Measurements from ENCODE around the gene KIFC1. TPM values are rescaled to one million over a fixed set of nuclear protein-coding genes. Genes with fewer than 3 reads are reported as not detected.

KIFC1 gene
- total and polyA plus RNA-seq, 2 experiments from 2014 or later: 4.0 to 14.4 TPM

DNA sequence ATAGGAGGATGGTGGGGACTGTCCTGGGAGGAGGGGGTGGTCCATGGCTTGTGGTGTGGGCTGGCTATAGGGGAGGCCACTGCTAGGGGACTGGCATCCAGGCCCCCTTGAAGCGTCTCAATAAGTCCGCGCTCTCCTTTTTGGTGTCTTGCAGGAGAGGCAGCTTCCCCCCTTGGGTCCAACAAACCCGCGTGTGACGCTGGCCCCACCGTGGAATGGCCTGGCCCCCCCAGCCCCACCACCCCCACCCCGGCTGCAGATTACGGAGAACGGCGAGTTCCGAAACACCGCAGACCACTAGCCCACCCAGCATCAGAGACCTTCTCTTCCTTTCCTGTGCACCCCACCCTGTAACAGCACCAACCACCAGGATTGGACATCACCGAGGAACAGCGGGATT is 60.0 kb downstream of the KIFC1 start:
- Histone ChIP-seq H3K4me3 (no peak overlapping the region), H3K9ac (no peak overlapping the region), H4K20me1 (ENCODE audit: insufficient read depth) (no peaks in the 10 kb centered on the region), H3K27me3 (replicated peaks; ENCODE audit: insufficient read depth) (no peaks in the 10 kb centered on the region), H3K9me3 (ENCODE audit: low read depth) (no peaks in the 10 kb centered on the region), H3F3A (ENCODE audit: insufficient read depth) (peaks cover 15% of the 10 kb centered on the region), H3K27ac (no peak overlapping the region), H3K79me2 (ENCODE audit: insufficient read depth) (peaks cover 26% of the 10 kb centered on the region), H3K36me3 (ENCODE audit: low read depth) (no peaks in the 10 kb centered on the region), H3K4me2 (ENCODE audit: unreplicated experiment) (no peak overlapping the region), H3K4me1 (ENCODE audit: insufficient read depth) (peaks cover 4% of the 10 kb centered on the region; the same call in 1 of the 2 replicates), H2AFZ (no peak overlapping the region), H3K9me2 (ENCODE audit: insufficient read depth) (no peaks in the 10 kb centered on the region)
- TF ChIP-seq EZH2 (IDR thresholded peaks at IDR 0.05; ENCODE audit: insufficient read depth, poor library complexity, severe bottlenecking): no peak
- TF ChIP-seq EZH2phosphoT487 (IDR thresholded peaks at IDR 0.05; ENCODE audit: insufficient read depth, low read depth): no peak
- no peak for DNase-seq
- in situ Hi-C loops (cut with MboI): no loop called here
- WGBS, 2 experiments (ENCODE audit: low coverage in 1 of 2, low lambda C conversion rate in 2 of 2, missing lambda C conversion rate in 2 of 2): 90 to 94% methylated on average over 12 to 15 of the region's 15 CpGs

DNA sequence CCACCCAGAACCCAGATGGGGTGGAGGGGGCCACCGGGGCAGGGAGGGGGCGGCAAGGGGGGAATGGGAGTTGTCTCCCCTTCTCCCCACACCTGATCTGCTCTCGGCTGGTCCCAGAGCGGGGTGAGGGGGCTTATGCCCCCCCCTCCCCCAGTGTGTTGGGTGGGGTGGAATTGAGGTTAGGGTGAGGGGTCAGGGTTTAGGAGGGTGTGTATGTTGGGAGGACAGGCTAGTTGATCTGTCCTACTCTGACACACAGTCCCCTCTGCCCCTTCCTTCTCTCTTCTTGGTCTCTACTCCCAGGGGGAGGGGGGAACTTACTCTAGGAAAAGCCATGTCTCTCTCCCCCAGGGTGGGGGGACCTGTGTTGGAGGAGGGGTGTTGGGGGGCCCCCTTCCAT is 60.9 kb downstream of the KIFC1 start:
- no peaks in the 10 kb centered on the region for H3K27me3 ChIP-seq (replicated peaks; ENCODE audit: insufficient read depth)
- H3K79me2 ChIP-seq (ENCODE audit: insufficient read depth): peaks cover 26% of the 10 kb centered on the region
- no peak overlapping the region for H3K9ac ChIP-seq
- no peak overlapping the region for H3K27ac ChIP-seq
- H3K4me2 ChIP-seq (ENCODE audit: unreplicated experiment): no peak overlapping the region
- peaks cover 4% of the 10 kb centered on the region; the same call in 1 of the 2 replicates for H3K4me1 ChIP-seq (ENCODE audit: insufficient read depth)
- no peaks in the 10 kb centered on the region for H3K9me3 ChIP-seq (ENCODE audit: low read depth)
- no peaks in the 10 kb centered on the region for H4K20me1 ChIP-seq (ENCODE audit: insufficient read depth)
- in situ Hi-C loops (cut with MboI): no loop called here
- no peak for DNase-seq
- H3K4me3 ChIP-seq: no peak overlapping the region
- no peak for TF ChIP-seq EZH2 (IDR thresholded peaks at IDR 0.05; ENCODE audit: insufficient read depth, poor library complexity, severe bottlenecking)
- WGBS, 2 experiments (ENCODE audit: low coverage in 1 of 2, low lambda C conversion rate in 2 of 2, missing lambda C conversion rate in 2 of 2): 79% methylated on average over 4 of the region's 4 CpGs; no CpG with 5 or more reads in 1 of the 2 experiments
- no peaks in the 10 kb centered on the region for H3K9me2 ChIP-seq (ENCODE audit: insufficient read depth)
- H2AFZ ChIP-seq: no peak overlapping the region
- no peaks in the 10 kb centered on the region for H3K36me3 ChIP-seq (ENCODE audit: low read depth)
- H3F3A ChIP-seq (ENCODE audit: insufficient read depth): peaks cover 15% of the 10 kb centered on the region

DNA sequence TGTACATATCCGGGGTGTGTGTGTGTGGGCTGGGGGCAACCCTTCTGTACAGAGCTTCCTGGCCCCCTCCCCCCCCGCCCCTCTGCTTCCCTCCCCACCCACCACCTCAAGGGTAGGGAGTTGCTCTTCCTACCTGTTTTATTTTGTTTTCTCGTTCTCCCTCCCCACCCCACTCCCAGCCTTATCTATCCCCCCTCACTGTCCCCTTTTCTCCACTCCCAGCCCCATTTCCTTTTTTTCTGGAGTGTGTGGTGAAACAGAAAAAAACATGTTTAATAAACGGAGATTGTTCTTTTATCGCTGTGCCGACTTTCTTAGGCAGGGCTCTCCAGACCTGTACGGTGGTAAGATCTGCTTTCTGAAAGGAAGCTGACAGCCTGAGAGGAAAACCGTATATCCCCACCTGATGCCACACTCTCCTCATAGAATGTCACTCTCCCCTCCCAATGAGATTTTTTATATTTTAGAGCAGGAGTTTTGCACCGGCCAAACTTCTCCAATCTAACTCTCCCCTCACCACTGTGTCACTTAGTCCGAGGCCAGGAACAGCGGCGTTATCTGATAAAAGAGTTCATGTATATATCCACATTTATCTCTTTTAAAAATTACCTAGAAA is 61.9 kb downstream of the KIFC1 start:
- Histone ChIP-seq H3K27me3 (replicated peaks; ENCODE audit: insufficient read depth) (no peaks in the 10 kb centered on the region), H3K9me3 (ENCODE audit: low read depth) (no peaks in the 10 kb centered on the region), H3K4me2 (ENCODE audit: unreplicated experiment) (peak overlapping the region; percentile 98), H3K36me3 (ENCODE audit: low read depth) (no peaks in the 10 kb centered on the region), H3K79me2 (ENCODE audit: insufficient read depth) (peaks cover 26% of the 10 kb centered on the region), H3K27ac (peak overlapping the region; percentile 10), H3K4me1 (ENCODE audit: insufficient read depth) (peaks cover 4% of the 10 kb centered on the region; the same call in 1 of the 2 replicates), H3F3A (ENCODE audit: insufficient read depth) (peaks cover 15% of the 10 kb centered on the region), H3K9ac (peak overlapping the region; percentile 84), H3K9me2 (ENCODE audit: insufficient read depth) (no peaks in the 10 kb centered on the region), H4K20me1 (ENCODE audit: insufficient read depth) (no peaks in the 10 kb centered on the region), H2AFZ (peak overlapping the region; percentile 83), H3K4me3 (peak overlapping the region; percentile 87)
- peak; percentile 28 for DNase-seq
- WGBS, 2 experiments (ENCODE audit: low coverage in 1 of 2, low lambda C conversion rate in 2 of 2, missing lambda C conversion rate in 2 of 2): 6 to 10% methylated on average over 10 to 12 of the region's 12 CpGs
- in situ Hi-C loops (cut with MboI): no loop called here
- TF ChIP-seq EZH2 (IDR thresholded peaks at IDR 0.05; ENCODE audit: insufficient read depth, poor library complexity, severe bottlenecking) (no peak), EZH2phosphoT487 (IDR thresholded peaks at IDR 0.05; ENCODE audit: insufficient read depth, low read depth) (no peak)

DNA sequence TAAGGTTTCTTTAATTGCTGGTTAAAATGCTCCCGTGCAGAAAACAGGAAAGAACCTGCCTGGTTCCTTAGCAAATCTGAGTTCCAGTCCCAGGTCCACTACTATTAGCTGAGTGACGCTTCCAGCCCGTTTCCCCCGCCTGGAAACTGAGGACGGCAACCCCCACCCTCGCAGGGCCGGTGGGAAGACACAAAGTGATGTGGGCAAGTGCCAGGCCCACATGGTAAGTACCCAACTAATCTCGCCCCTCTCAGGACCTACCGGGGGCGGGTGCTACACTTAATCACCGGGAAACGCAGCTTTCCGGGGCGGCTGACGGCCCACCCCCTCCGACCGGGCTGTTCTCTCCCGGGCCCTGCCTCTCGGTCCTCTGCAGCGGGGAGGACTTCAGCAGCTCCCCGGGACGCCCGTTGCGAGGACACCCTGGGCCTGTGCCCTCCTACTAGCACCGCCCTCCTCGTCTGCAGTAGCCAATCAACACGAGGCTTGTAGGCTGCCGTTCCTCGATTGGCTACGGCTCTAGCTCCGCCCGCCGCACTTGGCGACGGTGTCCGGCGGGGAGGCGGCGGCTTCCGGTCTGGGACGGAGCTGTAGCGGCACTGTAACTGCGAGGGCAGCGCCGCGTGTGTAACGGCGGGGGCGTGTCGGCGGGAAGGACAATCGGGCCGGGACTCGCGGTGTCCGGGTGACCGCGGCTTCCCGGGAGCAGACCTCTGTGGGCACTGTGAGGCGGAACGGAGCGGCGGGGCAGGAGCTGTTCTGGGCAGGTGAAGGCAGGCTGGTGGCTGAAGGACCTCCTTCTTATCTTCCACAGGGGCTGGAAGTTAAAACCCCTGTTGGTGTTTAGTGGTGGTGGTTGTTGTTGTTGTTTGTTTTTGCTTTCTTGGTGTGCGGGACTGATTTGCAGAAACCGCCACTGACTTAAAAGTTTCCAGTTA is 62.7 kb downstream of the KIFC1 start, which contains the start of gene ZBTB9:
Gene ZBTB9, plus strand, starts transcription at position 568 of the 938 bp plus-strand sequence. CDS start 525 bp downstream, outside the sequence.
- Histone ChIP-seq H3K9me3 (ENCODE audit: low read depth) (no peaks in the 10 kb centered on the region), H3K4me1 (ENCODE audit: insufficient read depth) (peaks cover 4% of the 10 kb centered on the region; the same call in 1 of the 2 replicates), H3K9me2 (ENCODE audit: insufficient read depth) (no peaks in the 10 kb centered on the region), H4K20me1 (ENCODE audit: insufficient read depth) (no peaks in the 10 kb centered on the region), H3K27ac (peak within 1 kb of the TSS; percentile 10), H3K36me3 (ENCODE audit: low read depth) (no peaks in the 10 kb centered on the region), H3K9ac (peak within 1 kb of the TSS; percentile 84), H3K27me3 (replicated peaks; ENCODE audit: insufficient read depth) (no peaks in the 10 kb centered on the region), H3K79me2 (ENCODE audit: insufficient read depth) (peaks cover 26% of the 10 kb centered on the region), H3K4me3 (peak within 1 kb of the TSS; percentile 87), H2AFZ (peak within 1 kb of the TSS; percentile 83), H3K4me2 (ENCODE audit: unreplicated experiment) (peak within 1 kb of the TSS; percentile 98), H3F3A (ENCODE audit: insufficient read depth) (peaks cover 15% of the 10 kb centered on the region)
- WGBS, 2 experiments (ENCODE audit: low coverage in 1 of 2, low lambda C conversion rate in 2 of 2, missing lambda C conversion rate in 2 of 2): 1% methylated on average over 53 to 61 of the region's 65 CpGs
- in situ Hi-C loops (cut with MboI): no loop called here
- peak; percentile 99 for DNase-seq
- TF ChIP-seq EZH2phosphoT487 (IDR thresholded peaks at IDR 0.05; ENCODE audit: insufficient read depth, low read depth): no peak
- TF ChIP-seq EZH2 (IDR thresholded peaks at IDR 0.05; ENCODE audit: insufficient read depth, poor library complexity, severe bottlenecking): no peak
